ENCODE results near the gene AUTS2. TPM values are rescaled to one million over a fixed set of nuclear protein-coding genes. Genes with fewer than 3 reads are reported as not detected.
A peak's percentile ranks its signal among the peaks of the same experiment; 100 is the strongest.

AUTS2 gene
- total RNA-seq: 1 to 10 TPM; 2.9 to 7.9 TPM

DNA sequence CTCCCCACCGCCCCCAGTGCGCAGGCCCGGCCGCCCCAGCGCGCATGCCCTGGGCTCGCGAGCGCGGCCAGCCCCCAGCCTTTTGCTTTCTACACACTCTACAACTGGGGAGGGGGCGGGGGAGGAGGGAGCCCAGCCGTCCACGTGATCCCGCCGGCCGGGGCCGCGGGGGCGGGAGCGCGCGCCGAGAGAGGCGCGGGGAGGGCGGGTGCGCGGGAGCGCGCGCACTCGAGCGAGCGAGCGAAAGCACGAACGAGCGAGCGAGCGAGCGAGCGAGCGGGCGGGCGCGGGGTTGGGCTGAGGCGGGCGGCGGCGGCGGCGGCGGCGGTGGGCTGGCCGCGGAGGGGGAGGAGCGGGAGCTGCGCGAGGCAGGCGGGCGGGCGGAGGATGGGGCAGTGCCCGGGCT, at the start of gene AUTS2:
Gene AUTS2, plus strand, starts transcription at position 395 of the 406 bp plus-strand sequence. CDS start 1,179 bp downstream, outside the sequence.
- Mint-ChIP-seq H3K27ac (no peak within 1 kb of the TSS), H3K9me3 (no peaks in the 10 kb centered on the region), H3K4me3 (peak within 1 kb of the TSS; percentile 85 to 89), H3K36me3 (ENCODE audit: insufficient read depth in 2 of 2) (peaks cover 0 to 3% of the 10 kb centered on the region in 2 donors), H3K4me1 (ENCODE audit: low read depth) (peaks cover 11% of the 10 kb centered on the region), H3K27me3 (ENCODE audit: low read depth) (no peaks in the 10 kb centered on the region)
- ATAC-seq (replicated peaks in 1 of 2) (peak; percentile 77 to 78), DNase-seq (peak; percentile 52 to 54)

DNA sequence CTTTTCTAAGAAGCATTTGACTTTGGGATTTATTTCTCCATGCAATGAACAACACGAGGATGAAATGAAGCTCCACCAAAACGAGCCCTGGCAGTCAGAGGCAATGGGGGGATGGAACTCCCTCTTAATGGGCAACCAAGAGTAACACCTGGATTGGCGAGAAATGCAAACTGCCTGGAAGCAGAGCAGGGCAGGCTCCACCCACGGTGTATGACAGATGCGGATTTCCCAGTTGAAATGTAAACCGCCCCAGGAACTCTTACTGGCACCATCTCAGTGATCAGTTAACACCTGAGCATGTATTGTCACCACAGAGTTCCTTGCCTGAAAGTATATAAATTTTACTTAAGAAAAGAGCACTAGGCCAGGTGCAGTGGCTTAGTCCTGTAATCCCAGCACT, 47.3 kb upstream of the AUTS2 start:
- Mint-ChIP-seq H3K9me3 (peaks cover 1 to 2% of the 10 kb centered on the region in 2 donors), H3K4me3 (no peak overlapping the region), H3K4me1 (ENCODE audit: low read depth) (no peaks in the 10 kb centered on the region), H3K27me3 (ENCODE audit: low read depth) (no peaks in the 10 kb centered on the region), H3K36me3 (ENCODE audit: insufficient read depth in 2 of 2) (no peaks in the 10 kb centered on the region), H3K27ac (no peak overlapping the region)
- ATAC-seq (replicated peaks in 1 of 2): no peak
- no peak for DNase-seq

DNA sequence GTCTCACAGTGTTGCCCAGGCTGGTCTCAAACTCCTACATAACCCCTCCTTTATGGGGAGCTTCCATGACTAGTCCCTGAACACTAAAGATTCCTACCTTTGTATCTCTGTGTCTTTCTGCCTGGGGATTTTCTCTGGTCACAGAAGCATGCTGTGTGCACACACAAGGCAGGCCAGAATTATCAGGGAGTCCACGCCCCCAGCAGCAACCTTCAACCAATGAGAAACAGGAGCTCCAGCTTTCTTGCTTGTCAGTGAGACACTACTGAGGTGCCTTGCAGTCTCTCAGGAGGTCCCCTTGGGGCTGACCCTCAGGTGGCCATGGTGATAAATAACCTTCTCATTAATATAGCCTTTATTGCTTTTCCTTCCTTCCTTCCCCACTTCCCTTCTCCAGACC, 45.1 kb upstream of the AUTS2 start:
- H3K27me3 Mint-ChIP-seq (ENCODE audit: low read depth): no peaks in the 10 kb centered on the region
- ATAC-seq (replicated peaks in 1 of 2) (no peak), DNase-seq (no peak)
- H3K9me3 Mint-ChIP-seq: peaks cover 1 to 2% of the 10 kb centered on the region in 2 donors
- H3K4me3 Mint-ChIP-seq: no peak overlapping the region
- H3K27ac Mint-ChIP-seq: no peak overlapping the region
- H3K4me1 Mint-ChIP-seq (ENCODE audit: low read depth): no peaks in the 10 kb centered on the region
- H3K36me3 Mint-ChIP-seq (ENCODE audit: insufficient read depth in 2 of 2): no peaks in the 10 kb centered on the region

GRCh38 chr7:69561266-69561960, 36.9 kb upstream of the AUTS2 start:
- Mint-ChIP-seq H3K27me3 (ENCODE audit: low read depth) (no peaks in the 10 kb centered on the region), H3K36me3 (ENCODE audit: insufficient read depth in 2 of 2) (no peaks in the 10 kb centered on the region)
- ATAC-seq (replicated peaks in 1 of 2): no peak

GRCh38 chr7:69564454-69565417, 33.5 kb upstream of the AUTS2 start:
- Mint-ChIP-seq H3K4me3 (no peak overlapping the region), H3K9me3 (no peaks in the 10 kb centered on the region), H3K27me3 (ENCODE audit: low read depth) (no peaks in the 10 kb centered on the region), H3K36me3 (ENCODE audit: insufficient read depth in 2 of 2) (peaks cover 0 to 1% of the 10 kb centered on the region in 2 donors), H3K4me1 (ENCODE audit: low read depth) (no peaks in the 10 kb centered on the region), H3K27ac (no peak overlapping the region)
- DNase-seq (no peak), ATAC-seq (replicated peaks in 1 of 2) (no peak)

More at GRCh38 chr7:69561266-69561960, 36.9 kb upstream of the AUTS2 start:
- DNase-seq: no peak
- Mint-ChIP-seq H3K27ac (no peak overlapping the region), H3K4me3 (no peak overlapping the region), H3K4me1 (ENCODE audit: low read depth) (no peaks in the 10 kb centered on the region), H3K9me3 (no peaks in the 10 kb centered on the region)

DNA sequence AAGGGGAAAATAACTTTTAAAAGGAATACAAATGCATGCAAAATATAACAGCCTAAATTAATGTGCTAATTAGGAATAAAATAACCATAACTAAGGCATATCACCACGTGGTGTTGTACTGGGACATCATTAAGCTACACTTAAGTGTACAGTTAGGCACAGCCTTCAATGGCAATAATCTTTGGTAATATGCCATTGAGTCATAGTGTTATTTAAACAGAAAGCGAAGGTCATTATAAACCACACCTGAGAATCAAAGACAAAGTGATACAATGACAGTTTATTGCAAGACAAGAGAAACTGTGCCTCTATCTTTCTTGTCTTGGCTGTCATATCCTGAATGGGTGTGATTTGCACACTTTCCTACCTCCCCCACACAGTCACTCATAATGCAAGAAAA, 30.5 kb upstream of the AUTS2 start:
- H3K27me3 Mint-ChIP-seq (ENCODE audit: low read depth): no peaks in the 10 kb centered on the region
- DNase-seq (no peak), ATAC-seq (replicated peaks in 1 of 2) (no peak)
- H3K27ac Mint-ChIP-seq: no peak overlapping the region
- no peaks in the 10 kb centered on the region for H3K4me1 Mint-ChIP-seq (ENCODE audit: low read depth)
- no peak overlapping the region for H3K4me3 Mint-ChIP-seq
- no peaks in the 10 kb centered on the region for H3K9me3 Mint-ChIP-seq
- H3K36me3 Mint-ChIP-seq (ENCODE audit: insufficient read depth in 2 of 2): peaks cover 0 to 1% of the 10 kb centered on the region in 2 donors

DNA sequence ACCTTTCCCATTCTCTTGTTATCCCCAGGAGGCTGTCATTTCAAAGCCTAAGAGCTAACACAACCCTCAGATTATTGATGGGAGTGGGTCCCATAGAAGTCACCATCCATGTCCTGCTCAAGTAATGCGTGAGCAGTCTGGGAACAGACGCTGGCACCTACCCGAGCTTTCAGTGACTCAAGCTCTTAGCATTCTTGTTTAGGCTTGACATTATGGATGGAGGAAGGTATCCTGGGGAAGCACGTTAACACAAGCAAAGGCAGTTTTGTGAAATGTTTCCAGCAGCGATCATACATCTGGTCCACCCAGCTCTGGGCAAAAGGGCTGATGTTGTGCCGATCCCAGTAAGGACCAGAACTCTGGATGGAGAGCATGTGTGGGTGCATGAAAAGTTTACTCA, 30.0 kb upstream of the AUTS2 start:
- no peaks in the 10 kb centered on the region for H3K27me3 Mint-ChIP-seq (ENCODE audit: low read depth)
- no peaks in the 10 kb centered on the region for H3K4me1 Mint-ChIP-seq (ENCODE audit: low read depth)
- H3K9me3 Mint-ChIP-seq: no peaks in the 10 kb centered on the region
- no peak overlapping the region for H3K27ac Mint-ChIP-seq
- ATAC-seq (replicated peaks in 1 of 2) (no peak), DNase-seq (no peak)
- no peak overlapping the region for H3K4me3 Mint-ChIP-seq
- H3K36me3 Mint-ChIP-seq (ENCODE audit: insufficient read depth in 2 of 2): peaks cover 0 to 1% of the 10 kb centered on the region in 2 donors

GRCh38 chr7:69575651-69576050, 22.6 kb upstream of the AUTS2 start:
- no peak overlapping the region for H3K4me3 Mint-ChIP-seq
- no peak overlapping the region for H3K27ac Mint-ChIP-seq
- ATAC-seq (replicated peaks in 1 of 2) (no peak), DNase-seq (no peak)
- no peaks in the 10 kb centered on the region for H3K9me3 Mint-ChIP-seq
- no peaks in the 10 kb centered on the region for H3K4me1 Mint-ChIP-seq (ENCODE audit: low read depth)
- H3K36me3 Mint-ChIP-seq (ENCODE audit: insufficient read depth in 2 of 2): no peaks in the 10 kb centered on the region
- no peaks in the 10 kb centered on the region for H3K27me3 Mint-ChIP-seq (ENCODE audit: low read depth)

DNA sequence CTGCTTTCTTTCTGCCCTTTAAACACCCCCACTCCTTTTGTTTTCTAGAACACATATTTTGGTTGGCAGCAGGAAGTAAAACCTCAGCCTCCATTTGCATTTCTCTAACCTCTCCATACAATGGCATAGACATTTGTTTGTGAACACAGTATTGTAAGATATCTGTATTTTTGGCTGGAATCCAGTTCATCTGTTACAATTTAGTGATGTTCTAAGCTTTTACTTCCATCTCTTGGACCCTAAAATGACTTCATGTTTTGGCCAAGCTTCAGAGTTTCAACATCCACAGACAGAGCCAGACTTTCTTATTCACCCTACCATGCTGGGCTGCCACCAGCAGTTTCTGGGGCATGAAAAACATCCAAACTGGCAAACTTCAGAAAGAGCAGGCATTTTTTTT, 21.1 kb upstream of the AUTS2 start:
- ATAC-seq (replicated peaks in 1 of 2): no peak
- Mint-ChIP-seq H3K4me3 (no peak overlapping the region), H3K27ac (no peak overlapping the region)

DNA sequence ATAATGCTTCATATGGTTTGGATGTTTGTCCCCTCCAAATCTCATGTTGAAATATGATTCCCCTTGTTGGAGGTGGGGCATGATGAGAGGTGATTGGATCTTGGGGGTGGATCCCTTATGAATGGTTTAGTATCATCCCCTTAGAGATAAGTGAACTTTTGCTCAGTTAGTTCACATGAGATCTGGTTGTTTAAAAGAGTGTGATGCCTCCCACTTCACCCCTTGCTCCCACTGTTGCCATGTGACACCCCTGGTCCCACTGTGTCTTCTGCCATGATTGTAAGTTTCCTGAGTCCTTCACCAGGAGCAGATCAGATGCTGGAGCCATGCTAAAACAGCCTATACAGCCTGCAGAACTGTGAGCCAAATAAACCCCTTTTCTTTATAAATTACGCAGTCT, 13.1 kb upstream of the AUTS2 start:
- Mint-ChIP-seq H3K36me3 (ENCODE audit: insufficient read depth in 2 of 2) (no peaks in the 10 kb centered on the region), H3K4me1 (ENCODE audit: low read depth) (no peaks in the 10 kb centered on the region), H3K4me3 (no peak overlapping the region), H3K27ac (no peak overlapping the region), H3K27me3 (ENCODE audit: low read depth) (no peaks in the 10 kb centered on the region), H3K9me3 (peaks cover 0 to 3% of the 10 kb centered on the region in 2 donors)
- no peak for ATAC-seq (replicated peaks in 1 of 2)
- DNase-seq: no peak

More for the DNA sequence above, 21.1 kb upstream of the AUTS2 start:
- no peaks in the 10 kb centered on the region for H3K4me1 Mint-ChIP-seq (ENCODE audit: low read depth)
- peaks cover 0 to 1% of the 10 kb centered on the region in 2 donors for H3K9me3 Mint-ChIP-seq
- DNase-seq: no peak
- H3K27me3 Mint-ChIP-seq (ENCODE audit: low read depth): no peaks in the 10 kb centered on the region
- no peaks in the 10 kb centered on the region for H3K36me3 Mint-ChIP-seq (ENCODE audit: insufficient read depth in 2 of 2)

GRCh38 chr7:69586321-69586720, 12.0 kb upstream of the AUTS2 start:
- H3K36me3 Mint-ChIP-seq (ENCODE audit: insufficient read depth in 2 of 2): no peaks in the 10 kb centered on the region
- no peaks in the 10 kb centered on the region for H3K4me1 Mint-ChIP-seq (ENCODE audit: low read depth)

DNA sequence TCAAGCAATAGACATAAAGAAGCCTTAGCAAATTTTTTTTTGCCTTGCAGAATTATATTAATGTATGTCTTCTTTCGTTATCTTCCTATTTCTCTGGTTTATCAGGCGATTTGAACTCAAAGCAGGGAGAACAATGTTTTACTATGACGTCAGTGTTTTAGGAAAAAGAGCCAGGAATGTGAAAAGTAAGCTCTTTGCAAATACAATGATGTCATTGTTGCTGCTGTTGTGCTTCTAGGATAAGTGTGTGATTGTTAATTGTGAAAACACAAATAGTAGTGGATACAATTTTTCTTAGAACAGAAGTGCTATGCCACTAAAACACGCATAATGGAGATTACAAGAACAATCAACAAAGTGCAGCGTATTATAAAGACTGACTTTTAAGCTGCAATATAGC, 9.5 kb upstream of the AUTS2 start:
- Mint-ChIP-seq H3K27me3 (ENCODE audit: low read depth) (peaks cover 7% of the 10 kb centered on the region), H3K27ac (no peak overlapping the region), H3K4me1 (ENCODE audit: low read depth) (no peaks in the 10 kb centered on the region), H3K4me3 (no peak overlapping the region), H3K9me3 (peaks cover 0 to 1% of the 10 kb centered on the region in 2 donors), H3K36me3 (ENCODE audit: insufficient read depth in 2 of 2) (no peaks in the 10 kb centered on the region)
- ATAC-seq (replicated peaks in 1 of 2) (no peak), DNase-seq (no peak)

More at GRCh38 chr7:69586321-69586720, 12.0 kb upstream of the AUTS2 start:
- Mint-ChIP-seq H3K4me3 (no peak overlapping the region), H3K9me3 (peaks cover 0 to 3% of the 10 kb centered on the region in 2 donors), H3K27me3 (ENCODE audit: low read depth) (peaks cover 7% of the 10 kb centered on the region), H3K27ac (no peak overlapping the region)
- no peak for DNase-seq
- ATAC-seq (replicated peaks in 1 of 2): no peak

DNA sequence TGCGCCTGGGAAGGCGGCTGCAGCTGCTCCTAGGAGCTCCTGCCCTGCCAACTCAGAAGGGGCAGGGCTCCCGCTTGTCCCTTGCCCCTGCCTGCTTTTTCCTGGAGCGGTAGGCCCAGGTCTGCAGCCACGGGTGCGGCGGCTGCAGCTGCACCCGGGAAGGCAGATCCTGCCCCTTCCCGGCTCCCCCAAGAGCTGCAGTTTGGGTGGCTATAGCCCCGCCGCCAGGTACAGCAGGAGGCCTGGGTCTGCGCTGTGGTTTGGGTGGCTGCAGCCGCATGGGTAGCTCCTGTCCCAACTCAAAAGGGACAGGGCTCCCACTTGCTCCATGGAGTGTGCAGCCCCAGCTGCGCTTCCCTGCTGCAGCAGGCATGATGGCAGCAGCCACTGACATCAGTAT, 6.5 kb upstream of the AUTS2 start:
- Mint-ChIP-seq H3K27me3 (ENCODE audit: low read depth) (peaks cover 7% of the 10 kb centered on the region), H3K27ac (no peak overlapping the region), H3K36me3 (ENCODE audit: insufficient read depth in 2 of 2) (no peaks in the 10 kb centered on the region), H3K9me3 (no peaks in the 10 kb centered on the region), H3K4me1 (ENCODE audit: low read depth) (no peaks in the 10 kb centered on the region), H3K4me3 (no peak overlapping the region)
- DNase-seq: no peak
- no peak for ATAC-seq (replicated peaks in 1 of 2)

All from activated T-cell treated with anti-CD3 and anti-CD28 coated beads, Interleukin-2, amount 50 U/mL, for 72 hours (primary cell).